ENCODE data around the gene CSAD. TPM values are rescaled to one million over a fixed set of nuclear protein-coding genes. Genes with fewer than 3 reads are reported as not detected.

Gene CSAD
- 5.7 and 17.3 TPM in 2 replicates for total RNA-seq

- DNase-seq (ENCODE audit: extremely low read depth, low read depth, low spot score): no peak
Measured at GRCh38 chr12:53180220-53180930, at the start of gene CSAD, which contains the start of gene ZNF740. TSS of gene CSAD (minus strand) at chr12:53180925. CDS start at chr12:53173470, 7,455 bp downstream. TSS of gene ZNF740 (plus strand) at chr12:53180722. CDS start at chr12:53181984, 1,262 bp downstream.

- DNase-seq (ENCODE audit: extremely low read depth, low read depth, low spot score): no peak
Measured at GRCh38 chr12:53230108-53230845, 49.6 kb upstream of the CSAD start.

- no peak for DNase-seq (ENCODE audit: extremely low read depth, low read depth, low spot score)
Measured at GRCh38 chr12:53229454-53229853, 48.7 kb upstream of the CSAD start.

- DNase-seq (ENCODE audit: extremely low read depth, low read depth, low spot score): no peak
Measured at GRCh38 chr12:53227836-53228235, 47.1 kb upstream of the CSAD start.

GRCh38 chr12:53227341-53227740 lies 46.6 kb upstream of the CSAD start:
- DNase-seq (ENCODE audit: extremely low read depth, low read depth, low spot score): no peak

GRCh38 chr12:53226815-53227214 lies 46.1 kb upstream of the CSAD start:
- no peak for DNase-seq (ENCODE audit: extremely low read depth, low read depth, low spot score)

- no peak for DNase-seq (ENCODE audit: extremely low read depth, low read depth, low spot score)
Measured at GRCh38 chr12:53225635-53226424, 45.1 kb upstream of the CSAD start.

- DNase-seq (ENCODE audit: extremely low read depth, low read depth, low spot score): no peak
Measured at GRCh38 chr12:53224897-53225634, 44.3 kb upstream of the CSAD start.

GRCh38 chr12:53224061-53224896 lies 43.6 kb upstream of the CSAD start:
- no peak for DNase-seq (ENCODE audit: extremely low read depth, low read depth, low spot score)

- DNase-seq (ENCODE audit: extremely low read depth, low read depth, low spot score): no peak
Measured at GRCh38 chr12:53223389-53224060, 42.8 kb upstream of the CSAD start.

GRCh38 chr12:53222806-53223261 lies 42.1 kb upstream of the CSAD start:
- no peak for DNase-seq (ENCODE audit: extremely low read depth, low read depth, low spot score)

- no peak for DNase-seq (ENCODE audit: extremely low read depth, low read depth, low spot score)
Measured at GRCh38 chr12:53222170-53222721, 41.5 kb upstream of the CSAD start.

- no peak for DNase-seq (ENCODE audit: extremely low read depth, low read depth, low spot score)
Measured at GRCh38 chr12:53221203-53222080, 40.7 kb upstream of the CSAD start.

GRCh38 chr12:53220694-53221202 lies 40.0 kb upstream of the CSAD start:
- DNase-seq (ENCODE audit: extremely low read depth, low read depth, low spot score): peak; percentile 25

GRCh38 chr12:53219956-53220693 lies 39.4 kb upstream of the CSAD start:
- DNase-seq (ENCODE audit: extremely low read depth, low read depth, low spot score): no peak

- no peak for DNase-seq (ENCODE audit: extremely low read depth, low read depth, low spot score)
Measured at GRCh38 chr12:53219292-53219955, 38.7 kb upstream of the CSAD start.
